Measurements from ENCODE around the gene OR2T10. TPM values are rescaled to one million over a fixed set of nuclear protein-coding genes. Genes with fewer than 3 reads are reported as not detected.

Gene OR2T10
- total and polyA plus RNA-seq, 12 donors: not detected

GRCh38 chr1:248618119-248618518 lies 20.6 kb upstream of the OR2T10 start:
- 69 to 77% methylated on average over 7 of the region's 7 CpGs for WGBS, 2 donors
- H3K4me1 ChIP-seq: no peaks in the 10 kb centered on the region
- DNase-seq: no peak
- H3K4me3 ChIP-seq: no peak overlapping the region
- no peak for ATAC-seq
- intact Hi-C loops (cut with DNase I): loop anchor here in 2 of 10 donors (5.0 kb wide), 1 partner anchor 189 kb away; no protein-coding TSS in a partner anchor
- H3K36me3 ChIP-seq: no peaks in the 10 kb centered on the region
- H3K27ac ChIP-seq: no peak overlapping the region
- peaks cover 0 to 4% (median 0%) of the 10 kb centered on the region in 7 donors for H3K27me3 ChIP-seq
- no peak for TF ChIP-seq CTCF (IDR thresholded peaks at IDR 0.05)
- no peaks in the 10 kb centered on the region for H3K9me3 ChIP-seq

- H3K4me1 ChIP-seq: no peaks in the 10 kb centered on the region
- intact Hi-C loops (cut with DNase I): no loop called here
- no peak for DNase-seq
- ATAC-seq: no peak
- TF ChIP-seq CTCF (IDR thresholded peaks at IDR 0.05): no peak
- WGBS, 2 donors: 56 to 75% methylated on average over 1 of the region's 1 CpG
- H3K4me3 ChIP-seq: no peak overlapping the region
- H3K27me3 ChIP-seq: peaks cover 0 to 10% (median 0%) of the 10 kb centered on the region in 7 donors
- H3K27ac ChIP-seq: no peak overlapping the region
- no peaks in the 10 kb centered on the region for H3K9me3 ChIP-seq
- H3K36me3 ChIP-seq: no peaks in the 10 kb centered on the region
These were observed 16.2 kb upstream of the OR2T10 start for GRCh38 chr1:248613742-248614141.

GRCh38 chr1:248611883-248612414 lies 14.4 kb upstream of the OR2T10 start:
- ATAC-seq (no peak), DNase-seq (no peak)
- H3K9me3 ChIP-seq: no peaks in the 10 kb centered on the region
- peaks cover 0 to 10% (median 0%) of the 10 kb centered on the region in 7 donors for H3K27me3 ChIP-seq
- no peak overlapping the region for H3K4me3 ChIP-seq
- no peak for TF ChIP-seq CTCF (IDR thresholded peaks at IDR 0.05)
- no peaks in the 10 kb centered on the region for H3K4me1 ChIP-seq
- H3K36me3 ChIP-seq: no peaks in the 10 kb centered on the region
- 62 to 69% methylated on average over 3 to 4 of the region's 4 CpGs for WGBS, 2 donors
- no peak overlapping the region for H3K27ac ChIP-seq
- intact Hi-C loops (cut with DNase I): no loop called here

- intact Hi-C loops (cut with DNase I): no loop called here
- TF ChIP-seq CTCF (IDR thresholded peaks at IDR 0.05): no peak
- Histone ChIP-seq H3K4me1 (no peaks in the 10 kb centered on the region), H3K36me3 (no peaks in the 10 kb centered on the region), H3K27me3 (peaks cover 0 to 10% (median 0%) of the 10 kb centered on the region in 7 donors), H3K27ac (no peak overlapping the region), H3K4me3 (no peak overlapping the region), H3K9me3 (no peaks in the 10 kb centered on the region)
- DNase-seq: no peak
- no peak for ATAC-seq
- 36 to 47% methylated on average over 3 of the region's 3 CpGs for WGBS, 2 donors
These were observed 12.8 kb upstream of the OR2T10 start for GRCh38 chr1:248610301-248610700.
